Measurements from ENCODE around the gene OR10AG1.

DNA sequence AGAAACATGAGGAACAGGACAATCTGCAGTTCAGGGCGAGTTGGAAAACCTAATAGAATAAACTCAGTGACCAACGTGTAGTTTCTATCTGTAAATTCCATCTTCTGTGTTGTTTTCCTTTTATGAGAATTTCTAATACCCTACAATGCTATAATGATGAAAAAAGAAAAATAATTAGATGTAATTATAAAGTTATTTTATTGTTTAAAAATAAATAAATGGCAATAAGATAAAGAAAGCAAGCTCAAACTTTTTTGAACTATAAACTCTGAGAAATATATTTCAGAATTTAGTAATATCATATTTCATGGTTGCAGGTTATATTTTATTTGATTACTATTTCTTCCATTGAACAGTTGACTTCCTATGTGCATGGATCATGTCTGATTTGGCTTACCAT, 33.4 kb downstream of the OR10AG1 start, which contains the start of gene OR5I1:
- TF ChIP-seq GATA2 (IDR thresholded peaks at IDR 0.05; ENCODE audit: low read depth, low read length) (no peak), GATA3 (IDR thresholded peaks at IDR 0.05; ENCODE audit: low read depth, low read length) (no peak)

All from SH-SY5Y (cell line).